ENCODE results near the gene RFXAP. TPM values are rescaled to one million over a fixed set of nuclear protein-coding genes. Genes with fewer than 3 reads are reported as not detected.
"Not testable (repeated sequence)": the region's sequence is repeated elsewhere in the genome, so short reads cannot be mapped to it uniquely, and the experiment has no call there.

Gene RFXAP, protein sequence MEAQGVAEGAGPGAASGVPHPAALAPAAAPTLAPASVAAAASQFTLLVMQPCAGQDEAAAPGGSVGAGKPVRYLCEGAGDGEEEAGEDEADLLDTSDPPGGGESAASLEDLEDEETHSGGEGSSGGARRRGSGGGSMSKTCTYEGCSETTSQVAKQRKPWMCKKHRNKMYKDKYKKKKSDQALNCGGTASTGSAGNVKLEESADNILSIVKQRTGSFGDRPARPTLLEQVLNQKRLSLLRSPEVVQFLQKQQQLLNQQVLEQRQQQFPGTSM
- 10 to 100 TPM; 15.7 to 23.7 (median 20.0) TPM for polyA plus RNA-seq (ENCODE audit: insufficient read depth in 1 of 5, insufficient read length in 5 of 5, low replicate concordance in 1 of 5)
- long read RNA-seq, donor 1, transcript RFXAP-201 (3 exons, 2,304 nt): major isoform, 15 of 163 reads
- long read RNA-seq, donor 1, partial matches to known transcripts: 84 of 163 reads
- long read RNA-seq, donor 1, other reads (novel, unspliced or antisense): 64 of 163 reads
- long read RNA-seq, donor 2, partial matches to known transcripts: 0 of 4 reads
- long read RNA-seq, donor 2, other reads (novel, unspliced or antisense): 0 of 4 reads
- long read RNA-seq, donor 3, transcript RFXAP-201 (3 exons, 2,304 nt): major isoform, 5 of 175 reads
- long read RNA-seq, donor 3, partial matches to known transcripts: 96 of 175 reads
- long read RNA-seq, donor 3, other reads (novel, unspliced or antisense): 74 of 175 reads
- long read RNA-seq, donor 4, transcript RFXAP-201 (3 exons, 2,304 nt): major isoform, 7 of 71 reads
- long read RNA-seq, donor 4, partial matches to known transcripts: 25 of 71 reads
- long read RNA-seq, donor 4, other reads (novel, unspliced or antisense): 39 of 71 reads
- long read RNA-seq, donor 5, transcript RFXAP-201 (3 exons, 2,304 nt): major isoform, 9 of 107 reads
- long read RNA-seq, donor 5, partial matches to known transcripts: 98 of 107 reads
- long read RNA-seq, donor 5, other reads (novel, unspliced or antisense): 0 of 107 reads
- long read RNA-seq, donor 6, transcript RFXAP-201 (3 exons, 2,304 nt): major isoform, 7 of 35 reads
- long read RNA-seq, donor 6, partial matches to known transcripts: 28 of 35 reads
- long read RNA-seq, donor 6, other reads (novel, unspliced or antisense): 0 of 35 reads
- long read RNA-seq, donor 7, transcript RFXAP-201 (3 exons, 2,304 nt): major isoform, 8 of 8 reads
- long read RNA-seq, donor 7, partial matches to known transcripts: 0 of 8 reads
- long read RNA-seq, donor 7, other reads (novel, unspliced or antisense): 0 of 8 reads
- long read RNA-seq, donor 8, partial matches to known transcripts: 31 of 60 reads
- long read RNA-seq, donor 8, other reads (novel, unspliced or antisense): 26 of 60 reads

DNA sequence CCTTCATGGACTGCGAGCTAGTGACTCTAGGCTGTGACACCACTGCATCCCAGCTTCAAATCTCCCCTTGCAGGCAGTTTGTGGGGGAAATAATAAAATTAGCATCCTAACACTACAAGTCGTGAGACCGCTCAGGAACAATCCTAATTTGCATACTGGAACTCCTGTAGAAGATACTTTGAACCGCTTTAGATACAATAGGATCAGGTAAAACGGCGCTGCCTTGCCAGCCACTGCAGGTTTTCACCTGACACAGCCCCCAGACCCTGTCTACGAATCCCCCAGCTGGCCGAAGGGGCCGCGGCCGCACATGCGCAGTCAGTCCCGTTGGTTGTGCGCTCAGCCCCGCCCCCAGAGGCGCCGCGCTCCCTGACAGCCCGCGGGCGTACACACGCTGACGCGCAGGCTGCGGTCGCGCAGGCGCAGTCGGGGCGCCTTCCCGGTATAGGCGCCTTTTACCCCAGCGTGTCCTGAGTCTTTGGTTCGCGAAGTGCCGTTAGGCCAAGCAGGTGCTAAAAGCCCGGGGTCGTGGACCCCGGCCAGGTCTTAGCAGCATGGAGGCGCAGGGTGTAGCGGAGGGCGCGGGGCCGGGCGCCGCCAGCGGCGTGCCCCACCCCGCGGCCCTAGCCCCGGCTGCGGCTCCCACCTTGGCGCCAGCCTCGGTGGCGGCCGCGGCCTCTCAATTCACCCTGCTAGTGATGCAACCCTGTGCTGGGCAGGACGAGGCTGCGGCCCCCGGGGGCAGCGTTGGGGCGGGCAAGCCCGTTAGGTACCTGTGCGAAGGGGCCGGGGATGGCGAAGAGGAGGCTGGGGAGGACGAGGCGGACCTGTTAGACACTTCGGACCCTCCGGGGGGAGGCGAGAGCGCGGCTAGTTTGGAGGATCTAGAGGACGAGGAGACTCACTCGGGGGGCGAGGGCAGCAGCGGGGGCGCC is at the start of gene RFXAP:
Gene RFXAP (plus strand): TSS at position 419 of the 935 bp plus-strand sequence. CDS start 136 bp downstream, at position 555.
- DNase-seq: peak; percentile 90 to 91

DNA sequence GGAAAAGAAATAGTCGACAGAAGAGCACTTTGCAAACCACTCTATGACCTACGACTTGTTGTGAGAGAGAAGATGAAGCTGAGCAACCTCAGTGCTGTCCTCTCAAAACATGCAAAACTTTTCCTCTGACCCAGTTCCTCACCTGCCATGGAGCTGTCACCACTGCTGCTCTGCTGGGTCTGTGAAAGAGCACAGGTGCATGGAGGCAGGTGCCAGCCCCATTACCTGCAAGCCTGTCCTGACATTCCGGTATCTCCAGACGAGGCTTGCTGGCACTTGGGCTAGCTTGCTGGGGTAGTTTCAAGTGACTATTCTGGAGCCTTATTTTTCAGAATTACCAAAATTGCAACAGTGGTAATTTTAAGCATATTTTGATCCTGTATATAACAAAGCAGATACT is 49.5 kb upstream of the RFXAP start:
- no peak for DNase-seq

DNA sequence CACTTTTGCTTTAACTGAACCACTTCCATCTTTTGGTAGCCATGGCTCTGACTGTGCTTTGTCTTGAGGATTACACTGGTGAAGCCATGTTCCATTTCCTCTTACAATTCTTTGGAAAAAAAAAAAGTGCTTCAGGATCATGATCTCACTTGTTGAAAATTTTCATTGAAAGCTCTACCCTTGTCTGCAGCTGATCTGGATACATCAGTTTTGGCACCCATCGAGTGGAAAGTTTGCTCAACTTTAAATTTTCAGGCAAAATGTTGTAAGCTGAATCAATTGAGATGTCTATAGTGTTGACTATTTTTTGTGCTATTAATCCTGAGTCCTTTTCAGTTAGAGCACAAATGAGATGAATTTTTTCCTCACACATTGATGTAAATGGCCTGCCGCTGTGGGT is 48.3 kb upstream of the RFXAP start:
- no peak for DNase-seq

DNA sequence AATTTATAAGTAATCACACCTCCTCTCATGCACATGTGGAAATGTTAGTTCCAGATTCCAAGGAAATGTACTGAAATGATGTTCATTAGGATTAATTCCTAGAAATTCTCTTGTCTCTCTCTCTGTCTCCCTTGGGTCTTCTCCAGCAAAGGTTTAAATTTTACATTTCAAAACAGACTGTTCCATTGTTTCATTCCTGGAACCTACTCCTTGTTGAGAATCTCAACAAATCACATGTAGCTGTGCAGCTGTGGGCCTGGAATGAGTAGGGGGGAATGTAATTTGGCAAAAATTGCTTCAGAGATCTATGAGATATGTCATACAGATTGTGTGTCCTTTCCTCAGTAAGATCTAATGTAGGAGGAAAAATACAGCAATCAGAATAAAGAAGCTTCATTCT is 46.2 kb upstream of the RFXAP start:
- DNase-seq: no peak

DNA sequence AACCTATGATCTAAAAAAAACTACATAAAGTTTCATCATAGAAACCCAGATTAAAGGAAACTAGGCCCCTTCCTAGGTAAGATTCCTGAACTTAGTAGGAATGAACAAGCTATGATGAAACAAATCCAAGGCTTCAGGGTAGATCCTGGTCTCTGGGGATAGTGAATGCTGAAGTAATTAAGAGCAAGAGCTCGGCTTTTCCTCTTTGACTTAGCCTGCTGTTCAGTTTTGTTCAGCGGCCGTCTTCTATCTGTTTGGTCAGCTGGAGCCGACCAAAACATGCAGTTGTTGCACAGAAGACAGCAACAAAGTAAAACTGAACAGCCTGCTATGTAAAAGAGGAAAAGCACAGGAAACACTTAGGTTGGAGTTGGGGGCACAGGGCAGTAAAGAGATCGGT is 44.1 kb upstream of the RFXAP start:
- no peak for DNase-seq

DNA sequence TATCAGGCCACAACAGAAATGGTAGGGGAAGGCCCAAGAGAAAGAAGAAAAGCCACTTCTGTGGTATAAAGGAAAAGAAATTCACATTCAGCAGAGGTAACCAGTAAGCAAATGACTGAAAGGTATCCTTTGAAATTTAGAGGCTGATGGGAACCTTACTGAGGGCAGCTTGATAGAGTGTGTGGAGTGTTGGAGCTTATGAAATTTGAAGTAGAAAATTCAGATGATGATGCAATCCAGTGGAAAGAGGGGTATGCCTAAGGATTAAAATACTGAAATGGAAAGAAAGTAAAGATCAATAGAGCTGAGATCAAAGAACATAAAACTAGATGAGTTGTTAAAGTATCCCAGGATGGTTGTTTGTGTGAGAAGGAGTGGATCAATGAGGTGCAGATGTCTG is 42.8 kb upstream of the RFXAP start:
- no peak for DNase-seq

DNA sequence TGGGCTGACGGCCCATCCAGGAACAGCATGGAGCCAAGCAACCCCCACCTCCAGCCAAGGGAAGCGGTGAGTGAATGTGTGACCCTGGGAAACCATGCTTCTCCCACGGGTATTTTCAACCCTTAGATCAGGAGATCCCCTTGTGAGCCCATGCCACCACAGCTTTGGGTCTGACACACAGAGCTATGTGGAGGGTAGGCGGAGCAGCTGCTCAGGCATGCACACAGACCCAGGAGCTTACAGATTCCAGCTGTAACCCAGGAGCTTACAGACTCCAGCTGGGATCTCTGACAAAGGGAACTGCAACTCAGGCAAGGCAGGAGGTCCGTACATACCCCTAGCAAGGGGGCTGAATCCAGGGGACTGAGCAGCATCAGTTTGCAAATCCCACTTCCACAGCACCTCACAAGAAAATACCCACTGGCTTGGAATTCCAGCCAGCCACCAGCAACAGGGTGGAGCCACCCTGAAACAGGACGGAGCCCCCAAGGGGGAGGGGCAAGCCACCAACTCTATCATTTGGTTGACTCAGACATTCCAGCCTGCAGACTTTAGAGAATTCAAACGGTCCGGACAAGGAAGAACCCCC is 40.8 kb upstream of the RFXAP start:
- peak; percentile 51 to 53 for DNase-seq

DNA sequence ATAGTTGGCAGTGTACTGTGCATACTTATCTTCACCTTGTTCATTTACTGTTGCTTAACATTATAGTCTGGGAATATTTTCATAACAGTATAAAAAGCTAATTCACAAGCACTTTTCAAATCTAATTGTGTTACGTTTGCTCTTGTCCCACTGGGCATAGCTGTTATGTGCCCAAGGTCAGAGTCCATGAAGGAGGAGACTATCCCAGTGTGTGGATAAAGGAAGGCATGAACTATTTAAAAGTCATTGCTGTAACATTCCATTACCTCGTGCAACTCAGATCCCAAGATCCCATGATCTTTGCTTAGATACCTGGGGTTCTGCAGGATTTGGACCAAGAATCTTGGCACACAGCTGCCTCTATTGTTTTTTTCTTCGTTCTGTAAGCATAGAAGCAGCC is 35.1 kb upstream of the RFXAP start:
- no peak for DNase-seq

DNA sequence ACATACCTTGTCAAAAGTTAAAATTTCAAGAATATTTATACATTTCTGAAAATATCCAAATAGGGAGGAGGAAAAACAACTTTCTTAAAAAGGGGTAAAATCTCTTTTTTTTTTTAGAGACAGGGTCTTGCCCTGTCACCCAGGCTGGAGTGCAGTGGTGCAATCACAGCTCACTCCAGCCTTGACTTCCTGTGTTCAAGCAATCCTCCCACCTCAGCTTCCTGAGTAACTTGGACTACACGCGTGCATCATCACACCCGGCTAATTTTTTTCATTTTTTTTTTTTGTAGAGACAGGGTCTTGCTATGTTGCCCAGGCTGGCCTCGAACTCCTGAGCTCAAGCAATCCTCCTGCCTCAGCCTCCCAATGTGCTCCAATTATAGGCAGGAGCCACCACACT is 32.8 kb upstream of the RFXAP start:
- not testable (repeated sequence) for DNase-seq

DNA sequence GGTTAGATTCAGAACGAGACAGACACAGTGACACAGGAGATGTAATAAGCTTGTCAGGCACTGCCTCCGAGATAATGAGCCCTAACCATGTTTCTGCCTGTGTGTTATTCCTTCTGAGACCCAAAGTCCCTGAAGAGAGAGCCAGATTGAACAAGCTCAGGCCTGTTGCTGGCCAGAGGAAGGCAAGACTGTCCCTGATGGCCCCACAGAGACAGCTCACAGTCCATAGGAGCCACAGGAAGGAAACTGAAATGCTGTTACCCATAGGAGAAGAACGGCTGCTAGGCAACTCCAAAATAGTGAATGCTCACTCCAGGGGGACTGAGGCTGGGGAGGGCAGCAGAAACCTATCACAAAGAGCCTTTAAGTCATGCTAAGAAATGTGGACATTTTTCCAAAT is 31.8 kb upstream of the RFXAP start:
- no peak for DNase-seq

DNA sequence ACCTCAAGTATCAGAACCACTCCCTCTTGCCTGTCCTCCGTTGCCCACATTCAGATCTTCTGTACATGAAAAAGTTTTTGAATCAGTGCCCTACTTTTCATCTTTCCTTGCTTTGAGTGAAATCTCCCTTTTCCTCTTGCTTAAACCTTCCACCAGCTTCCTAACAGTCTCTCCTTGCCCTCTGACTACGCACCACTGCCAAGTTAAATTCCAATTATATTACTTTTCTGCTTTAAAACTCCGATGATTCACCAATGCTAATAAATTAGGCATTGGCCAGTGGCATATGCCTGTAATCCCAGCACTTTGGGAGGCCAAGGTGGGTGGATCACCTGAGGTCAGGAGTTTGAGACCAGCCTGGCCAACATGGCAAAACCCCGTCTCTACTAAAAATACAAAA is 30.7 kb upstream of the RFXAP start:
- DNase-seq: no peak

DNA sequence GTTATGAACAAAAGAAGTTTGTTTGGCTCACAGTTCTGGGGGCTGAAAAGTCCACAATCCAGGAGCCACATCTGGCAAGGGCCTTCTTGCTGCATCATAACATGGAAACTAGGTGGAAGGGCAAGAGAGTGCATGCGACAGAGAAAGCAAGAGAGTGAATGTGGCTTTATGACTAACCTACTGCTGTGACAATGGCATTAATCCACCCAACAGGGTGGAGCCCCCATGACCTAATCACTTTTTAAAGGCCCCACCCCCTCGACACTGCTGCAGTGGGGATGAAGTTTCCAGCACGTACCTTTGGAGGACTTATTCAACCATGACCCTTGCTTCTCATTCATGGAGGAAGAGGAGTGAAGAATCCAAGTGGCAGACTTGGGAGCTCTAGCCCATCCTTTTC is 30.0 kb upstream of the RFXAP start:
- no peak for DNase-seq

DNA sequence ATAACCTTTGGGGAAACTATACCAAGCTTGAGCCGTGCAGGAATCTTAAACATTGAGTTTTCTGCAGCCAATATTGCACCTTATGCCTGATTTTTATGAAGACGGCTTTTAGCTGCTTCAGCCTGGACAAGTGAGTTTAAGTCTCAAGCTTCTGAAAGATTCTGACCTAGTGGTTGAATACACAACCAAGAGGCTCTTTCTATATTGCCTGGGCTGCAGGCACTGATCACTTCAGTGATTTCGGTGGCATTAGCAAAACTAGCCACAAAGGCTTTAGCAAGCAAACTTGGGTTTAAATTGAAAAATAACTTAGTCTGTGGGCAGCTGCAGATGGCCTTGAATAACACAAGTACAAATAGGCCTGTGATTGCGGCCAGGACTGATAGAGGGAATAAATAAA is 29.3 kb upstream of the RFXAP start:
- DNase-seq: no peak

DNA sequence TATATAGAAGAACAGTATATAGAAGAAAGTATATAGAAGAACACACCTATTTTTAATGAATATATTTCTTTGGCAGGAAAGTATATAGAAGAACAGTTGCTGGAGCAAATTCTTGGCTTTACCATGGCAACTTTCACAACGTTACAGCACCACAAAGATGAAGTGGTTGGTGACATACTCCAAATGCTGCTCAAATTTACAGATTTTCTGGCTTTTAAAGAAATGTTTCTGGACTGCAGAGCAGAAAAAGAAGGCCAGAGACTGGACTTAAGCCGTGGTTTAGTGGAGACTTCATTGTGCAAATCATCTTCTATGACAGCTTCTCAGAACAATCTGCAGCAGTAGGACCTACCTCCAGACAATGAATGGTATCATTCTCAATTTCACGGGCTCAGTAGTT is 24.3 kb upstream of the RFXAP start:
- DNase-seq: peak; percentile 85 to 87

DNA sequence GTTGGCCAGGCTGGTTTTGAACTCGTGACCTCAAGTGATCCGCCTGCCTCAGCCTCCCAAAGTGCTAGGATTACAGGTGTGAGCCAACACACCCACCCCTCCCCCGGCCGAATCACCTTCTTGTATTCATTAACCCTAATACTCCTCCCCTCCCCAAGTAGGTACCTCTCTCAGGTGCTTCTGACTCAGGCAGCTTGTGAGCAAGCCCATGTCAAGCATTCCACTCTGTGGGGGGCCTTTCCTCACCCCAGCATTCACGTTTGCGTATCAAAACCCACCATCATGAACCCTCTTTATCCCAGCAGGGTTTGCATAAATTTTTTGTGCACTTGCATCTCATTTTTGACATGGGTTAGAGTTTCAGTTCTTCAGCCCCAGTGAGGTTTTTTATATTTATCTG is 23.6 kb upstream of the RFXAP start:
- DNase-seq: no peak

DNA sequence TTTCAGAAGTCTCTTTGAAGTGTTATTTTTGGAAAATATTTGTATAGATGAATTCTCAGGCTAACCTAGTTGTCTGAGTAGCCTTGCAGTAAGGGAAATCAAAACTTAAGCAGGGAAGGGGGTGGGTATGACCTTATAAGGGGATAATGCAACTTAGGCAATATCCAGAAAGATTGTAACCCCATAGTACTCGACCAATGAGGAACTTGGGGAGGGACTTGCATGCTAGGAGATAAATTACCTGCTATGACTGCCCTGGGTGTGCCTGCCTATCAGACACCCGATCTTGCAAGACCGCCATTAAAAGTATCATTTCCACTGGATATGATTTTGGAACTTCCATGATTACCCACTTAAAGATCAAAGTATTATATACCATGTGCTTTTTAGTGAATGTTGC is 23.0 kb upstream of the RFXAP start:
- no peak for DNase-seq

DNA sequence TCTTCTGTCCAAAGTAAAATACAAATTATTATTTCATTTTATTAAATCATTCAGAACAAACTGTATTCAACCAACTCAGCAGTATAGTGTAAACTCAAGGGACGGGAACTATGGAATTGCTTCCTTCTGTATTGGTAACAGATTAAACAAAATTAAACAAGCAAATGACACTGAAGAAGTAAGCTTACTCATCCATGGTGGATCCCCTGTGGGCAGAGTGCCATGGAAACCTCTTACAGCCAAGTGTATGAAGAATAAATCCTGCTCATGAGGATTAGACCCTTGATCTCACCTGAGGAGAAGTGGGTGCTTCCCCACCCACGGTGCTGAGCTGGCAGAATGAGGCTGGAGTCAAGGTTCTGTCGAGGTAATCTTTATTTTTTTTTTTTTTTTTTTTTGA is 18.0 kb upstream of the RFXAP start:
- no peak for DNase-seq

DNA sequence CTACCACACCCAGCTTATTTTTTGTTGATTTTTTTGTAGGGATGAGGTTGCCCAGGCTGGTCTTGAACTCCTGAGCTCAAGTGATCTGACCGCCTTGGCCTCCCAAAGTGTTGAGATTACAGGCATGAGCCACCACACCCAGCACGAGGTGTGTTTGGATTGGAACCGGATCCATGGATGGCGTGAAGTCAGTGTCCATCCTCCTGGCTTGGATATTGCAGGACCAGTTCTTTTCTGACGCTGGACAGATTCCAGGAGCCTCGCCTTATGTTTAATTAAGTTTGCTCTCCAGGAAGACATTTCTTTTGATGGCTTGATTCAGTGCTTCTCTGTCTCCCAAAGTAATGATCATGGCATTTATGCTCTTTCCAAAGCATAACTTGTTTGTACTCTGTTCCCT is 14.4 kb upstream of the RFXAP start:
- DNase-seq: no peak

DNA sequence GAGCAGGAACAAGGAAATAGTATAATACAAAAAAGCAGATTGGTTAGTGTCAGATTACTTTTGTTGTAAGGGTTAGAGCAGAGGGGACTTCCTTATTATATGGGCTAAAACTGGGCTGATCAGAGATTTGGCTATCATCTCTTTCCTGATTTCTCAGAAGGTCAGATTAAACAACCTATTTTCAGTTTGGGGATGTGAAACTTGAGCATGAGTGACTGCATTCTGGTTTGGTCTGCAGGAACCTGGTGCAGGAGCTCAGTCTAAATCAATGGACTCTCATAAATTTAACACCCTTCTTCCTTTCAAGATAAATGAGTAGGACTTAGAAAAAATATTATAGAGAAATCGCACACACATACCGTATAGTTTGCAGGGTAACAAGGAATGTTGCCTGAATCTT is 12.9 kb upstream of the RFXAP start:
- no peak for DNase-seq

DNA sequence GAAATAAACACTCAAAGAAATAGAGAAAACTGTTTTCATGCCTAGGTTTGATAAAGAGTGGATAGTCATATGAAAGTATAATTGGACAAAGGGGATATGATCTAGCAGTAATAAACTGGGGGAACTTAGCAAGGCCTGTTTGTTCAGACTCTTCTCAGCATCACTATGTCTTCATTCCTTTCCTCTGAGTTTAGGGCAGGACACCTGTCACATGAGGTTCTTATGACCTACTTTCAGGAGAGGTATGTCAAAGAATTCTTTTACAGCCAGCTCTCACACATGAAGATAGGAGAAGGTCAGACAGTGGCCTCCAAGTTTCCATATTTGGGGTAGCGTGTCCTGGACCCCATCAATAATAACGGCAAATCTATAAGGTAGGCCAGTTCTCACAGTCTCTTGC is 11.4 kb upstream of the RFXAP start:
- no peak for DNase-seq
